OCI-LY3 (cell line): ENCODE results near the gene NR3C1.

Experiments used
- EZH2phosphoT487 ChIP-seq: fragments of 200-600 bp; shearing (Covaris generic); IDR thresholded peaks from 2 replicates; pipeline ENCODE4 v1.6.1; 2018; ENCODE audit warnings: antibody characterized with exemption, mixed run types, low read depth
- TF ChIP-seq, protein P1 (sequence below): fragments of 200-600, 300-600 bp; sonication (generic); IDR thresholded peaks from 2 replicates; pipeline ENCODE4 v1.5.1; 2014; ENCODE audit warnings: antibody characterized with exemption, low read length, low read depth

DNA sequence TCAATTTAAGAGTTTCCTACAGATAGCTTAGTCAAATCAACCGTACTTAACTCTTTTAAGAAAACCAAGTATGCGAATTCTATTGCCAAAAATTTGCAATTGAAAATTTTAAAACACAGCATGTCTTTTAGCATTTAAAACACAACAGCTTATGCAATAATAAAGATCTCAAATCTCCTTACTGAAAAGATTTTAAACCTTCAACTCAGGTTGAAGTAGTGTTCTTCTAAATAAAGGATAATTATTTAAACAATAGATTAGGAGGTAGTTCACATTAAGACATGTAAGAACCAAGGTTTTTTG, 5.5 kb downstream of the NR3C1 start:
- TF ChIP-seq, protein P1, sequence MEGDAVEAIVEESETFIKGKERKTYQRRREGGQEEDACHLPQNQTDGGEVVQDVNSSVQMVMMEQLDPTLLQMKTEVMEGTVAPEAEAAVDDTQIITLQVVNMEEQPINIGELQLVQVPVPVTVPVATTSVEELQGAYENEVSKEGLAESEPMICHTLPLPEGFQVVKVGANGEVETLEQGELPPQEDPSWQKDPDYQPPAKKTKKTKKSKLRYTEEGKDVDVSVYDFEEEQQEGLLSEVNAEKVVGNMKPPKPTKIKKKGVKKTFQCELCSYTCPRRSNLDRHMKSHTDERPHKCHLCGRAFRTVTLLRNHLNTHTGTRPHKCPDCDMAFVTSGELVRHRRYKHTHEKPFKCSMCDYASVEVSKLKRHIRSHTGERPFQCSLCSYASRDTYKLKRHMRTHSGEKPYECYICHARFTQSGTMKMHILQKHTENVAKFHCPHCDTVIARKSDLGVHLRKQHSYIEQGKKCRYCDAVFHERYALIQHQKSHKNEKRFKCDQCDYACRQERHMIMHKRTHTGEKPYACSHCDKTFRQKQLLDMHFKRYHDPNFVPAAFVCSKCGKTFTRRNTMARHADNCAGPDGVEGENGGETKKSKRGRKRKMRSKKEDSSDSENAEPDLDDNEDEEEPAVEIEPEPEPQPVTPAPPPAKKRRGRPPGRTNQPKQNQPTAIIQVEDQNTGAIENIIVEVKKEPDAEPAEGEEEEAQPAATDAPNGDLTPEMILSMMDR, result no peak
- TF ChIP-seq EZH2phosphoT487, result no peak
